Activated gamma-delta T cell treated with anti-CD3 and anti-CD28 coated beads, Interleukin-2, amount 50 U/mL, for 16 hours (primary cell): ENCODE measurements around the gene ERBIN.
"Not testable (repeated sequence)": the region's sequence is repeated elsewhere in the genome, so short reads cannot be mapped to it uniquely, and the experiment has no call there.

Experiments used
- DNase-seq: peaks from one replicate; pipeline ENCODE4 v3.0.0-alpha.2; 2020; ENCODE audit warnings: low read depth

Gene ERBIN

GRCh38 chr5:65926276-65926783 is at the start of gene ERBIN:
Gene ERBIN (plus strand): TSS chr5:65926575. CDS start chr5:65992719, 66,144 bp downstream.
- peak; percentile 47 for DNase-seq

DNA sequence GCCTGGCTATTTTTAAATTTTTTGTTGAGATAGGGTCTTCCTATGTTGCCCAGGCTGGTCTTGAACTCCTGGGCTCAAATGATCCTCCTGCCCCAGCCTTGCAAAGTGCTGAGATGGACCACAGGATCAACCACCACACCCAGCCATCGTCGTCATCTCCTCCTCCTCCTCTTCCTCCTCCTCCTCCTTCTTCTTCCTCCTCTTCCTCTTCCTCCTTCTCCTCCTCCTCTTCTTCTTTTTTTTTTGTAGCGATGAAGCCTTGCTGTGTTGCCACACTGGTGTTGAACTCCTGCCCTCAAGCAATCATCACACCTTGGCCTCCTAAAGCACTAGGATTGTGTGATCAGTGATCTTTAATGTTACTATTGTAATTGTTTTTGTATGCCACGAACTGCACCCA is 49.4 kb upstream of the ERBIN start:
- no peak for DNase-seq

DNA sequence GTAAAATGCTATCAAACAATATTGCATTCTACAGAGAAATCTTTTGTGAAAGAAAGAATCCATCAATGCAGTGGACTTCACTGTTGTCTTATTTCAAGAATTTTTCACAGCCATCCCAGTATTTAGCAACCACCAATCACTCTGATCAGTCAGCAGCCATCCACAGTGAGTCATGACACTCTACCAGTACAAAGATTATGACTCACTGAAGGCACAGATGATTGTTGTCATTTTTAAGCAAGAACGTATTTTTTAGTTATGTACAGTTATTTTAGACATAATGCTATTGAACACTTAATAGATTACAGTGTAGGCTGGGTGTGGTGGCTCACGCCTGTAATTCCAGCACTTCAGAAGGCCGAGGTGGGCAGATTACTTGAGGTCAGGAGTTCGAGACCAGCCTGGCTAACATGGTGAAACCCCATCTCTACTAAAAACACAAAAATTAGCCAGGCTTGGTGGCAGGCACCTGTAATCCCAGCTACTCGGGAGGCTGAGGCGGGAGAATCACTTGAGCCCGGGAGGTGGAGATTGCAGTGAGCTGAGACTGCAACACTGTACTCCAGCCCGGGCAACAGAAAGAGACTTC is 46.6 kb upstream of the ERBIN start:
- not testable (repeated sequence) for DNase-seq

- no peak for DNase-seq
These were observed 45.8 kb upstream of the ERBIN start for GRCh38 chr5:65880496-65881072.

- no peak for DNase-seq
These were observed 44.1 kb upstream of the ERBIN start for GRCh38 chr5:65882278-65882677.

DNA sequence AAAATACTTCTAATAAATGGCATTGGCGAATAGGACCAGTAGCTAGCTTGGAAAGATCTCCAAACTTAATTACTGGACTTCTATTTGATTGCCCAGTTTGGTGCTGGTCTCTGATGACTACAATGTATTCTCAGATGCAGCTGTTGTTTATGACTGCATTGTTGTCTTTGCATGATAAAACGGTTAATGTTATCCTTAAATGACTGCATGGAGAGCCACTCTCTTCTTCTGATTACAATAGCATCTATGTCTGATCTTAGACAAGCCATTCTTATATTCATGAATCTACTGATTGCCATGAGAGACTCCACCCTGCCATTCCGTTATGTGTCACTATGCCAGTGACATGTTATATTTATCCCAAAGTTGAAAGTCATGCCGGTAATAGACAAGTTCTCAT is 42.9 kb upstream of the ERBIN start:
- no peak for DNase-seq

- no peak for DNase-seq
These were observed 40.0 kb upstream of the ERBIN start for GRCh38 chr5:65886387-65886786.

GRCh38 chr5:65892024-65892423 is 34.4 kb upstream of the ERBIN start:
- not testable (repeated sequence) for DNase-seq

- no peak for DNase-seq
These were observed 33.6 kb upstream of the ERBIN start for GRCh38 chr5:65892801-65893200.

DNA sequence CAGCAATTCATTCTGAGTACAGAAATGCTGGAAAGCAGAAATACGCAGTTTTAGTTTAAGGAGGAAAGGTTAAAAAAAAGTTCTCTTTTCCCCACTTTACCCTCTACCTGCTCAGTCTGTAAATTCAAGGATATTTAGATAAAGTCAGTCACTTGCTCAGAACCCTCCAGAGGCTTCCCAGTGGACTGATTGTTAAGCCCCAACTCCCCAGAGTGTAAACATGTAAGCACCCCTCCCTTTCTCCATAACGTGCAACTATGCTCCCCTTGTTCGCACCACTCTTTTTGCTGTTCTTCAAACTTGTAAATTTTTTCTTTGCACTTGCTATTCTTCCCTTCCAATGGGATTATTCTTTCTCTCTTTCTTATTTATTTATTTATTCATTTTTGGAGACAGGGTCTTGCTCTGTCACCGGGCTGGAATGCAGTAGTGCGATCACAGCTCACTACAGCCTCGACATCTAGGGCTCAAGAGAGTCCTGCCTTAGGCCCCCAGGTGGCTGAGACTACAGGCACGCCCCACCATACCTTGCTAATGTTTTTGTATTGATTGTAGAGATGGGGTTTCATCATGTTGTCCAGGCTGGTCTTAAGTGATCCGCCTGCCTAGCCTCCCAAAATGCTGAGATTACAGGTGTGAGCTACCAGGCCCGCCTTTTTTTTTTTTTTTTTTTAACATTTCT is 32.5 kb upstream of the ERBIN start:
- no peak for DNase-seq

DNA sequence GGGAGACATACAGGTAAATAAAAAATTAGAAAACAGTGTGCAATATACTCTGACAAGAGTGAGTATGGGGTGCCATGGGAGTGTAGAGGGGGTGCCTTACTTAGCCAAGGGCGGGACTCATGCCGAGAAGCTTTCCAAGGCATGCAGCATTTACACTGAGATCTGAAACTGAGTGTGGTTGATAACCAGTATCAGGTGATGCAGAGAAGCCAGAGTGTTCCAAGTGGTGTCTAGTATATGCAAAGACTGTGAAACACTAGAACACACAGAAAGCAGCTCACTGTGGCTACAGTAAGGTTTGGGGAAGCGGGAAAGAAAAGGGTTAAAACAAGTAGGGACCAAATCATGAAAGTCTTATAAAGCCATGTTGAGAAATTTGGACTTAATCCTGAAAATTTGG is 30.5 kb upstream of the ERBIN start:
- DNase-seq = no peak

DNA sequence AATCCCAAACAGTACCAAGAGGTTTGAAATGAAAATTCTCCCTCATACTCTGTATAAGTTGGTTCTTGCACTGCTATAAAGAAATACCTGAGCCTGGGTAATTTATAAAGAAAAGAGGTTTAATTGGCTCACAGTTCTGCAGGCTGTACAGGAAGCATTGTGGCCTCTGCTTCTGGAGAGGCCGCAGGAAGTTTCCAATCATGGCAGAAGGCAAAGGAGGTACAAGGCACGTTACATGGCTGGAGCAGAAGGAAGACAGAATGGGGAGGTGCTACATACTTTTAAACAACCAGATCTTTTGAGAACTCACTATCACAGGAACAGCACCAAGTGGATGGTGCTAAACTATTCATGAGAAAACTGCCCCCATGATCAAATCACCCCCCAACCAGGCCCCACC is 25.6 kb upstream of the ERBIN start:
- no peak for DNase-seq

DNA sequence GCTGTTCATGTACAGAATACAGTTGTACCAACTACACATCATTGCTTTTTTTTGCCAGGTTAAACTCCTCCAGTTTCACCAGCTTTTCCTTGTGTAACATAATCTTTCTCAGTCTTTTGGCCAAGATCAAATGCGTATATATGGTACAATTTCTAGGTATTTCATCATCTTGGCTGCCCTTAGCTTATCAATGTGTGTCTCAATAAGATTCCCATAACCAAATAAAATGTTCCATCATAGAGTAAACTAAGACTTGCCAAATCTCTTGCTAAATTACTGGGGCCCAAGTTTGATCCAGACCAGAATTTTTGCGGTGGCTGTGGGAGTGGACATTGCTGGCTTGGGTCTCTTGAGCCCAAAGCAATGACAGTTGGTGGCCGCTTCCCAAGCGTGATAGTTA is 24.3 kb upstream of the ERBIN start:
- no peak for DNase-seq

- no peak for DNase-seq
These were observed 22.8 kb upstream of the ERBIN start for GRCh38 chr5:65903581-65903980.

DNA sequence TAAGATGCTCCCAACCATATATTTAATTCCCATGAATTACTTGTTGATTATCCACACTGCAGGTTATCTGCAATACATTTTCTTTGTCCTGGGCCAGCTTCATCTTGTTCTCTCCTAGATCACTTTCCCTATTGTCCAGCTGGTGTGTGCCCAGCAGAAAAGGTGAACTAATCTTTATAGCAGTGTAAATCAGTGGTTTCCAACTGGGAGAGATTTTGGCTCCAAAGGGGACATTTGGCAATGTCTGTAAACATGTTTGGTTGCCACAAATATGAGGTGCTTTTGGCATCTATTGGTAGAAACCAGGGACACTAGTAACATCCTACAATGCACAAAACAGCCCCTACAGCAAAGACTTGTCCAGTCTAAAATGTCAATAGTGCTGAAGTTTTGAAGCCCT is 20.1 kb upstream of the ERBIN start:
- no peak for DNase-seq

DNA sequence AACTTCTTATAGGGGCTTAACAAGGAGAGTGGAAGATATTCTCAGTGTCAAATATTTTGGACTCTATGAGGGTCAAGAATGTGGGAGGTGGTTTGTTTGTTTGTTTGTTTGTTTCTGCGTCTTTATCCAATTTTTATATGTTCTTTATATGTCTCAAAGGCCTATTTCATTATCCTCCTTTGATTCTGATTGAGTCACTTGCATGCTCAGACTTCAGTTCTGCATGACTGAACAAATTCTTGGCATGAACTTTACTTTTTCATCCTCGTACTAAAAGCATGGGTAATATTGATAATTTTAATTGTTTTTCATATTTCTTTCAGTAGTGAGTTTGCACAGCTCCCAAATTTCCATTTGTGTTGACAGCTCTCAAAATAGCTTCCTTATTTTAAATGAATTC is 19.2 kb upstream of the ERBIN start:
- no peak for DNase-seq

GRCh38 chr5:65910711-65911110 is 15.7 kb upstream of the ERBIN start:
- no peak for DNase-seq

GRCh38 chr5:65912311-65912710 is 14.1 kb upstream of the ERBIN start:
- no peak for DNase-seq

GRCh38 chr5:65913519-65913918 is 12.9 kb upstream of the ERBIN start:
- DNase-seq = no peak

- no peak for DNase-seq
These were observed 11.7 kb upstream of the ERBIN start for GRCh38 chr5:65914641-65915196.

GRCh38 chr5:65915661-65916060 is 10.7 kb upstream of the ERBIN start:
- DNase-seq = not testable (repeated sequence)

DNA sequence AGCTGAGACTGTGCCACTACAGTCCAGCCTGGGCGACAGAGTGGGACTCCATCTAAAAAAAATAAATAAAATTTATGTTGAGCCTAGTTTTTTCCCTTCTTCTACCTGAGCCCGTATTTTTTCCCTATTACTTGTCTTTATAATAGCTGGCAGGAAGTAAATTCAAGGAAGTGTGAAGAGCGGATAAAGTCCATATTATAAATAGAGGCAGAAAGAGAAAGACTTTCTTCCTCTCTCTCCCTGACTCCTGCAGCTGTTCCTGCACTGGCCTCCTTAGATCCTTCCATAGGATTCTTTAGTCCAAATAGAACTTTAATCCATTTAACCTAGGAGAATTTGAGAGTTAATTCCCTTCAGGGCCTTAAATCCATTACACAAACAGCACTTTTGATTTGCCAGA is 10.3 kb upstream of the ERBIN start:
- DNase-seq = no peak

GRCh38 chr5:65916636-65917035 is 9.7 kb upstream of the ERBIN start:
- no peak for DNase-seq
